A549 (cell line): ENCODE measurements around the gene HOXD1.

Experiments used
- EP300 ChIP-seq, 2 experiments: fragments of >200 bp; sonication (Bioruptor Twin); formaldehyde crosslinking; IDR thresholded peaks; 2 replicates in 1 of 2; 3 replicates in 1 of 2; pipeline ENCODE4 v1.6.1; 2016 to 2017
- KDM1A ChIP-seq: fragments of 200-600 bp; sonication (generic); IDR thresholded peaks from 2 replicates; pipeline ENCODE4 v1.6.1; 2016; ENCODE audit warnings: low read depth, mild to moderate bottlenecking
- NFE2L2 ChIP-seq: fragments of 150-350 bp; conservative IDR thresholded peaks from 2 replicates; pipeline ENCODE4 v1.6.1; 2014; ENCODE audit warnings: low read length
- POLR2A ChIP-seq: IDR thresholded peaks from 2 replicates; pipeline ENCODE4 v1.6.1; 2012; ENCODE audit warnings: mild to moderate bottlenecking, low read length
- RAD21 ChIP-seq, 2 experiments: fragments of >200 bp in 1 of 2; sonication (Bioruptor Twin) in 1 of 2; formaldehyde crosslinking in 1 of 2; IDR thresholded peaks in 1 of 2; conservative IDR thresholded peaks in 1 of 2; 2 replicates in 1 of 2; 3 replicates in 1 of 2; pipeline ENCODE4 v1.6.1; 2012 to 2018; ENCODE audit warnings: inconsistent platforms in 1 of 2
- RCOR1 ChIP-seq: fragments of 150-350 bp; IDR thresholded peaks from 2 replicates; pipeline ENCODE4 v1.6.1; 2014; ENCODE audit warnings: antibody characterized with exemption, low read length, low read depth
- REST ChIP-seq: fragments of 200-600 bp; sonication (generic); IDR thresholded peaks from 2 replicates; pipeline ENCODE4 v1.6.1; 2016; ENCODE audit warnings: antibody characterized with exemption, mild to moderate bottlenecking, moderate library complexity
- RFX5 ChIP-seq: fragments of 450-650 bp; IDR thresholded peaks from 2 replicates; pipeline ENCODE4 v1.7.1; 2014; ENCODE audit warnings: antibody characterized with exemption, mild to moderate bottlenecking, moderate library complexity
- TF ChIP-seq, protein P1 (sequence below): fragments of >200 bp; sonication (Bioruptor Twin); formaldehyde crosslinking; IDR thresholded peaks from 3 replicates; pipeline ENCODE4 v1.5.1; 2016
- TF ChIP-seq, protein P2 (sequence below): IDR thresholded peaks from 2 replicates; pipeline ENCODE4 v1.6.1; 2012
- TF ChIP-seq, protein P3 (sequence below): IDR thresholded peaks from 2 replicates; pipeline ENCODE4 v1.6.1; 2012

- TF ChIP-seq, protein P1, sequence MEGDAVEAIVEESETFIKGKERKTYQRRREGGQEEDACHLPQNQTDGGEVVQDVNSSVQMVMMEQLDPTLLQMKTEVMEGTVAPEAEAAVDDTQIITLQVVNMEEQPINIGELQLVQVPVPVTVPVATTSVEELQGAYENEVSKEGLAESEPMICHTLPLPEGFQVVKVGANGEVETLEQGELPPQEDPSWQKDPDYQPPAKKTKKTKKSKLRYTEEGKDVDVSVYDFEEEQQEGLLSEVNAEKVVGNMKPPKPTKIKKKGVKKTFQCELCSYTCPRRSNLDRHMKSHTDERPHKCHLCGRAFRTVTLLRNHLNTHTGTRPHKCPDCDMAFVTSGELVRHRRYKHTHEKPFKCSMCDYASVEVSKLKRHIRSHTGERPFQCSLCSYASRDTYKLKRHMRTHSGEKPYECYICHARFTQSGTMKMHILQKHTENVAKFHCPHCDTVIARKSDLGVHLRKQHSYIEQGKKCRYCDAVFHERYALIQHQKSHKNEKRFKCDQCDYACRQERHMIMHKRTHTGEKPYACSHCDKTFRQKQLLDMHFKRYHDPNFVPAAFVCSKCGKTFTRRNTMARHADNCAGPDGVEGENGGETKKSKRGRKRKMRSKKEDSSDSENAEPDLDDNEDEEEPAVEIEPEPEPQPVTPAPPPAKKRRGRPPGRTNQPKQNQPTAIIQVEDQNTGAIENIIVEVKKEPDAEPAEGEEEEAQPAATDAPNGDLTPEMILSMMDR = no peak
- TF ChIP-seq RAD21 (conservative IDR thresholded peaks at IDR 0.05 in 1 of 2, IDR thresholded peaks at IDR 0.05 in 1 of 2) (no peak), NFE2L2 (no peak), REST (no peak), RFX5 (no peak), RCOR1 (no peak), POLR2A (no peak), EP300 (IDR thresholded peaks at IDR 0.05) (no peak), KDM1A (no peak)
- TF ChIP-seq, protein P2, sequence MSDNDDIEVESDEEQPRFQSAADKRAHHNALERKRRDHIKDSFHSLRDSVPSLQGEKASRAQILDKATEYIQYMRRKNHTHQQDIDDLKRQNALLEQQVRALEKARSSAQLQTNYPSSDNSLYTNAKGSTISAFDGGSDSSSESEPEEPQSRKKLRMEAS = no peak
- TF ChIP-seq, protein P3, sequence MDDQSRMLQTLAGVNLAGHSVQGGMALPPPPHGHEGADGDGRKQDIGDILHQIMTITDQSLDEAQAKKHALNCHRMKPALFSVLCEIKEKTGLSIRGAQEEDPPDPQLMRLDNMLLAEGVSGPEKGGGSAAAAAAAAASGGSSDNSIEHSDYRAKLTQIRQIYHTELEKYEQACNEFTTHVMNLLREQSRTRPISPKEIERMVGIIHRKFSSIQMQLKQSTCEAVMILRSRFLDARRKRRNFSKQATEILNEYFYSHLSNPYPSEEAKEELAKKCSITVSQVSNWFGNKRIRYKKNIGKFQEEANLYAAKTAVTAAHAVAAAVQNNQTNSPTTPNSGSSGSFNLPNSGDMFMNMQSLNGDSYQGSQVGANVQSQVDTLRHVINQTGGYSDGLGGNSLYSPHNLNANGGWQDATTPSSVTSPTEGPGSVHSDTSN = no peak
Measured at GRCh38 chr2:176146101-176146500, 42.4 kb upstream of the HOXD1 start.
